ENCODE data around the gene CPE.

- TF ChIP-seq, protein P1, sequence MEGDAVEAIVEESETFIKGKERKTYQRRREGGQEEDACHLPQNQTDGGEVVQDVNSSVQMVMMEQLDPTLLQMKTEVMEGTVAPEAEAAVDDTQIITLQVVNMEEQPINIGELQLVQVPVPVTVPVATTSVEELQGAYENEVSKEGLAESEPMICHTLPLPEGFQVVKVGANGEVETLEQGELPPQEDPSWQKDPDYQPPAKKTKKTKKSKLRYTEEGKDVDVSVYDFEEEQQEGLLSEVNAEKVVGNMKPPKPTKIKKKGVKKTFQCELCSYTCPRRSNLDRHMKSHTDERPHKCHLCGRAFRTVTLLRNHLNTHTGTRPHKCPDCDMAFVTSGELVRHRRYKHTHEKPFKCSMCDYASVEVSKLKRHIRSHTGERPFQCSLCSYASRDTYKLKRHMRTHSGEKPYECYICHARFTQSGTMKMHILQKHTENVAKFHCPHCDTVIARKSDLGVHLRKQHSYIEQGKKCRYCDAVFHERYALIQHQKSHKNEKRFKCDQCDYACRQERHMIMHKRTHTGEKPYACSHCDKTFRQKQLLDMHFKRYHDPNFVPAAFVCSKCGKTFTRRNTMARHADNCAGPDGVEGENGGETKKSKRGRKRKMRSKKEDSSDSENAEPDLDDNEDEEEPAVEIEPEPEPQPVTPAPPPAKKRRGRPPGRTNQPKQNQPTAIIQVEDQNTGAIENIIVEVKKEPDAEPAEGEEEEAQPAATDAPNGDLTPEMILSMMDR (conservative IDR thresholded peaks at IDR 0.05; ENCODE audit: low read depth, low read length): no peak
- TF ChIP-seq NFE2L2 (IDR thresholded peaks at IDR 0.05; ENCODE audit: low read depth, low read length) (no peak), FOS (IDR thresholded peaks at IDR 0.05; ENCODE audit: low read depth, low read length) (no peak), CHD1 (IDR thresholded peaks at IDR 0.05; ENCODE audit: low read depth, low read length) (no peak), POLR2A (IDR thresholded peaks at IDR 0.05; ENCODE audit: low read depth, low read length) (no peak), MAFK (IDR thresholded peaks at IDR 0.05; ENCODE audit: low read depth, low read length) (no peak), MAZ (IDR thresholded peaks at IDR 0.05; ENCODE audit: borderline replicate concordance, low read depth, low read length) (no peak), RAD21 (IDR thresholded peaks at IDR 0.05; ENCODE audit: low read length) (no peak)
- TF ChIP-seq, protein P2, sequence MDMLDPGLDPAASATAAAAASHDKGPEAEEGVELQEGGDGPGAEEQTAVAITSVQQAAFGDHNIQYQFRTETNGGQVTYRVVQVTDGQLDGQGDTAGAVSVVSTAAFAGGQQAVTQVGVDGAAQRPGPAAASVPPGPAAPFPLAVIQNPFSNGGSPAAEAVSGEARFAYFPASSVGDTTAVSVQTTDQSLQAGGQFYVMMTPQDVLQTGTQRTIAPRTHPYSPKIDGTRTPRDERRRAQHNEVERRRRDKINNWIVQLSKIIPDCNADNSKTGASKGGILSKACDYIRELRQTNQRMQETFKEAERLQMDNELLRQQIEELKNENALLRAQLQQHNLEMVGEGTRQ (IDR thresholded peaks at IDR 0.05; ENCODE audit: low read depth, low read length): no peak
Observed at GRCh38 chr4:165351359-165352130, 27.3 kb upstream of the CPE start.
